Measurements from ENCODE around the gene SEPTIN12. TPM values are rescaled to one million over a fixed set of nuclear protein-coding genes. Genes with fewer than 3 reads are reported as not detected.
A peak's percentile ranks its signal among the peaks of the same experiment; 100 is the strongest.

The SEPTIN12 gene
- polyA plus RNA-seq, 3 donors, result not detected

GRCh38 chr16:4748682-4749411, 39.3 kb downstream of the SEPTIN12 start:
- H3K79me2 ChIP-seq (ENCODE audit: insufficient read depth, low read length), result no peaks in the 10 kb centered on the region
- no peaks in the 10 kb centered on the region for H3K9me3 Mint-ChIP-seq
- WGBS (ENCODE audit: insufficient coverage), result 96% methylated on average over 12 of the region's 16 CpGs

More at GRCh38 chr16:4748682-4749411, 39.3 kb downstream of the SEPTIN12 start:
- intact Hi-C loops (cut with micrococcal nuclease), result no loop called here
- H3K9ac ChIP-seq (ENCODE audit: insufficient read depth, low read length, poor library complexity, severe bottlenecking), result no peak overlapping the region
- no peak for TF ChIP-seq CTCF (IDR thresholded peaks at IDR 0.05)
- Mint-ChIP-seq H3K4me3 (no peak overlapping the region), H3K27ac (peak overlapping the region in 5 of 7 donors; percentile 2 to 66 (median 20)), H3K27me3 (ENCODE audit: low read depth in 3 of 3) (peaks cover 2 to 4% (median 2%) of the 10 kb centered on the region in 3 donors), H3K4me1 (no peaks in the 10 kb centered on the region), H3K36me3 (peaks cover 28 to 35% of the 10 kb centered on the region in 2 donors)
- H3K36me3 ChIP-seq (replicated peaks in 1 of 2; ENCODE audit: control insufficient read depth in 1 of 2, insufficient read depth in 2 of 2, low read length in 2 of 2), result peaks cover 37 to 42% of the 10 kb centered on the region in 2 donors
- H4K20me1 ChIP-seq (ENCODE audit: insufficient read depth, low read length), result no peaks in the 10 kb centered on the region
- no peak for DNase-seq
- no peak overlapping the region for H3K4me3 ChIP-seq (replicated peaks in 1 of 3; ENCODE audit: low read depth in 2 of 3, low read length in 3 of 3)
- H2AFZ ChIP-seq (ENCODE audit: insufficient read depth, low read depth, low read length, poor library complexity, severe bottlenecking), result no peak overlapping the region
- no peaks in the 10 kb centered on the region for H3K4me1 ChIP-seq (ENCODE audit: control insufficient read depth in 1 of 2, insufficient read depth in 2 of 2, low read length in 2 of 2)
- no peaks in the 10 kb centered on the region for H3K9me3 ChIP-seq (replicated peaks in 1 of 2; ENCODE audit: control insufficient read depth in 1 of 2, insufficient read depth in 1 of 2, low read length in 2 of 2)
- no peak overlapping the region for H3K4me2 ChIP-seq (replicated peaks; ENCODE audit: extremely low read depth, low read length, poor library complexity, severe bottlenecking)
- no peaks in the 10 kb centered on the region for H3K27me3 ChIP-seq (ENCODE audit: control insufficient read depth in 2 of 2, insufficient read depth in 2 of 2, low read length in 2 of 2)
- H3K27ac ChIP-seq (ENCODE audit: low read depth in 1 of 2, low read length in 2 of 2), result no peak overlapping the region
